ENCODE measurements around the gene DBP.

Gene DBP

GRCh38 chr19:48609571-48610108 is 27.5 kb downstream of the DBP start:
- no peak for DNase-seq

- peak; percentile 51 for DNase-seq
These were observed 28.3 kb downstream of the DBP start for GRCh38 chr19:48608798-48609263.

GRCh38 chr19:48607359-48607755 is 29.8 kb downstream of the DBP start:
- no peak for DNase-seq

- no peak for DNase-seq
These were observed 30.5 kb downstream of the DBP start, which contains the start of gene SPACA4 for GRCh38 chr19:48606463-48607358. TSS of gene SPACA4 (plus strand) at chr19:48606742. CDS start at chr19:48606979, 237 bp downstream.

GRCh38 chr19:48603850-48604249 is 33.3 kb downstream of the DBP start:
- no peak for DNase-seq

- no peak for DNase-seq
These were observed 33.7 kb downstream of the DBP start for GRCh38 chr19:48603449-48603848.

- DNase-seq = no peak
These were observed 34.2 kb downstream of the DBP start for GRCh38 chr19:48603001-48603400.

- DNase-seq = no peak
These were observed 36.3 kb downstream of the DBP start for GRCh38 chr19:48600679-48601417.

GRCh38 chr19:48598996-48599700 is 38.0 kb downstream of the DBP start:
- no peak for DNase-seq

- no peak for DNase-seq
These were observed 40.3 kb downstream of the DBP start for GRCh38 chr19:48596679-48597465.

- no peak for DNase-seq
These were observed 40.9 kb downstream of the DBP start for GRCh38 chr19:48596237-48596636.

GRCh38 chr19:48595833-48596232 is 41.3 kb downstream of the DBP start:
- no peak for DNase-seq

GRCh38 chr19:48595171-48595570 is 42.0 kb downstream of the DBP start:
- no peak for DNase-seq

GRCh38 chr19:48591021-48591420 is 46.2 kb downstream of the DBP start:
- DNase-seq = no peak

- no peak for DNase-seq
These were observed 48.3 kb downstream of the DBP start for GRCh38 chr19:48588670-48589401.

GRCh38 chr19:48587387-48587786 is 49.8 kb downstream of the DBP start:
- no peak for DNase-seq

GRCh38 chr19:48582168-48582567 is 55.0 kb downstream of the DBP start:
- no peak for DNase-seq
